CD4-positive, alpha-beta T cell treated with Interleukin-12 subunit alpha and Interleukin-12 subunit beta, for 1 hour (primary cell): ENCODE data around the gene DNAJC28.
"Not testable (repeated sequence)": the region's sequence is repeated elsewhere in the genome, so short reads cannot be mapped to it uniquely, and the experiment has no call there.

Source experiments
- DNase-seq: peaks from one replicate; pipeline ENCODE4 v3.0.0-alpha.2; 2020

Gene DNAJC28, protein sequence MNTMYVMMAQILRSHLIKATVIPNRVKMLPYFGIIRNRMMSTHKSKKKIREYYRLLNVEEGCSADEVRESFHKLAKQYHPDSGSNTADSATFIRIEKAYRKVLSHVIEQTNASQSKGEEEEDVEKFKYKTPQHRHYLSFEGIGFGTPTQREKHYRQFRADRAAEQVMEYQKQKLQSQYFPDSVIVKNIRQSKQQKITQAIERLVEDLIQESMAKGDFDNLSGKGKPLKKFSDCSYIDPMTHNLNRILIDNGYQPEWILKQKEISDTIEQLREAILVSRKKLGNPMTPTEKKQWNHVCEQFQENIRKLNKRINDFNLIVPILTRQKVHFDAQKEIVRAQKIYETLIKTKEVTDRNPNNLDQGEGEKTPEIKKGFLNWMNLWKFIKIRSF

DNA sequence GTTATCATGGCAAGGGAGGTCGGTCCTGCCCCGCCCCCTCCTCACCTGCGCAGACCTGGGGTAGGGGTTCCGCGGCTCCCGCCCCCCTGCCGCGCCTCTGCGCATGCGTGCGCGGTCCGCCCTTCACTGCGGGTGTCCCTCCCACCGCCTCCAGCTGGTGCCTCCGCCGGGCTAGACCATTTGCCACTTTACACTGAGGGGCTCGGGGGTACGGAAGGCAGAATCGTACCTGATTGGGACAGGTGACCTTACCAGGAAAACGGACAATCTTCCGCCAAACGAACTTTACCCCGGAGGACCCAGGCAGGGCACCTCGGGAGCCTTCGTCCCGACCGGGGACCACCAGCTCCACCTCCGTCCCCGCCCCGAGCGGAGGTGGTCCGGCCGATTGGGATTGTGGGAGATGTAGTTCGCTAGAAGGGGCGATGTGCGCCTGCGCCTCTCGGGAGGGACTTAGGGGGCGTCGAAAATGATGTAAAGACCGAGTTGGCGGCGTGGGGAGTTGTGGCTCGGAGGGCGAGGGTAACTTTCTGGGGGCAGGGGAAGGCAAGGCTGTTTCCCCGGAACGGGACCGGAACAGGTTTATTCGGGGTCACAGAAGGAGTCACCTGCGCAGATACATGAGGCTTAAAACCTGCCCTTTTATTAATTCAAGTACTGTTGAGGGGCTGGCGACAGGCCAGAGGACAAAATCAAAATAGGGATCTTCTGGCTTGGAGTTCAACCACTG lies at the start of gene DNAJC28:
TSS of gene DNAJC28 (minus strand) at position 344 of the 730 bp plus-strand sequence. CDS start 2,323 bp downstream, outside the sequence.
- DNase-seq = peak; percentile 95

DNA sequence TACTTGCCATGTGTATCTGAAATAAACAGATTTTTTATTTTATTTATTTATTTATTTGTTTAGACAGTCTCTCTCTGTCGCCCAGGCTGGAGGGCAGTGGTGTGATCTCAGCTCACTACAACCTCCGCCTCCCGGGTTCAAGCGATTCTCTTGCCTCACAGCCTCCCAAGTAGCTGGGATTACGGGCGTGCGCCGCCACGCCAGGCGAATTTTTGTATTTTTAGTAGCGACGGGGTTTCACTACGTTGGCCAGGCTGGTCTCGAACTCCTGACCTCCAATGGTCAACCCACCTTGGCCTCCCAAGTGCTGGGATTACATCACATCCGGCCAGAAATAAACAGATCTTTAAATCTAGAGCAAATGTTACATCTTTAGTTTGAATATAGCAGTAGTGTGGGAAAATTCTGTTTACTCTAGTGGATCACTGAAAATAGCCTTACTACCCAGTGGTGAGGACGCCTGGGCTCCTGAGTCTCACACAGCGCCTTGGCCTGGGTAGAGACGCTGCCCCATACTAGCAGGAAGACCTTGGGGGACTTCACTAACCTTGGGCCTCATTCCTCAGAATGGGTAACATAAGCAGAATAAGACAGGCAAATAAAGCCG lies 49.7 kb upstream of the DNAJC28 start:
- peak; percentile 10 for DNase-seq

DNA sequence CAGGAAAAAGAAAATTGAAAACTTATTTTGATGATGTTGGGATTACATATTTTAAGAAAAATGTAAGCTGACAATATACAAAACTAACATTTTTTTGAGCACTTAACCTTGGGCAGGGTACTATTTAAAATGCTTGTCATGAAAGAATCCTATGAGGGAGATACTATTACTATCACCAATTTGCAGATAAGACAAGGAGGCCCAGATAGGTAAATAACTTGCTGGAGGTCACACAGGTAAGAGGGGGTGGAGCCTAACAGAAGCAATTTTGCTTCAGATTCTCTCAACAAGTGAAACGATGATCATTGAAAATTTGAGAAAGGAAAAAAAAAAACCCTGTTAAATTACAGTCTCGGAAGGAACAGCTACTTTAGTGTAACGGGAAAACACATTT lies 49.2 kb upstream of the DNAJC28 start:
- DNase-seq = no peak

DNA sequence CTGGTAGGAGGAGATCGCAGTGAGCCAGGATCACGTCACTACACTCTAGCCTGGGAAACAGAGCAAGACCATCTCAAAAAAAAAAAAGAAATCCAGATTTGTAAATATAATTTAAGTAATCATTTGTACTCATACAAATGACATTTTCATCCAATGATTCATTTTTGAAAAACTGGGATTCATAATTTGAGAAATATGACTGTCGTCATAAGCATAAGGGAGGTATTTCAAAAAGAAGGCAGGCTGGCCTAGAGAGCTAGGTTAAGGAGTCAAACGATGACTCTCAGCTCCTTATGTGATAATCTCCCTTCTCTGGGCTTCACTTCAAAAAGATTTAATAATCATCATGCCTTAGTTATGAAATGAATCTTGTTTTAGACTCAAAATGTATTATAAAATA lies 48.1 kb upstream of the DNAJC28 start:
- no peak for DNase-seq

DNA sequence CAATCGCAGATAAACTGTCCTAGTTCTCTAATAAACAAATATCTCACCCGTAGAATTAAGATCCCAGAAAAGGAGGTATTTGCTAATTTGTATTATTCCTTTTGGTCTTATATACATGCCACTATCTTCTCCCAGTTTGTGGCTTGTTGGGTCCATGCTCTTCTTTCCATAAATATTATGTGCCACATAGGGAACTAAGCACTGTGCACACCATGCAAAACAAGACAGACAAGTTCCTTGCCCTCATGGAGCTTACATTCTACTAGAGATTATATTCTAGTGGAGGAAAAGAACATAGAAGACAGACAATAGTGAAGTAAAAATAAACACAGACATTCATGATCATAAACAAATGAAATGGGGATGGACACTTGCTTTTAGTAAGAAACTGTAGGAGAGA lies 45.7 kb upstream of the DNAJC28 start:
- no peak for DNase-seq

DNA sequence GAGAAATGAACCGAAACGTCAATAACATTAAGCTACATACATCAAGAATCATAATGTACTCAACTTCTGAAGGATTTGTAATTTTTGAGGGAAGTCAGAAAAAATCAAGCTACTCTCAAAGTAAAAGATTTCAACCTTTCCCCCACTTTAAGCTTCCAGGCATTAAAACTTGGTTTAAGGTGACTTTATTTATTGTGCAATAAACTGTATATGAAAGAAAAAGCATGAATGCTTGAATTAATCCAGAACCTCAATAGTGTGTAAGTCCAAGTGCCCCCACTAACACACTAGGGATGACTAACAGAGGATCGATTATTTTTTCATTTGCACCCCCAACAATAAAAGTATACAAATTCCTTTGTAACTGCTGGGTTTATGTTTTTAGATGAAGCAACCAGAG lies 39.5 kb upstream of the DNAJC28 start:
- no peak for DNase-seq

DNA sequence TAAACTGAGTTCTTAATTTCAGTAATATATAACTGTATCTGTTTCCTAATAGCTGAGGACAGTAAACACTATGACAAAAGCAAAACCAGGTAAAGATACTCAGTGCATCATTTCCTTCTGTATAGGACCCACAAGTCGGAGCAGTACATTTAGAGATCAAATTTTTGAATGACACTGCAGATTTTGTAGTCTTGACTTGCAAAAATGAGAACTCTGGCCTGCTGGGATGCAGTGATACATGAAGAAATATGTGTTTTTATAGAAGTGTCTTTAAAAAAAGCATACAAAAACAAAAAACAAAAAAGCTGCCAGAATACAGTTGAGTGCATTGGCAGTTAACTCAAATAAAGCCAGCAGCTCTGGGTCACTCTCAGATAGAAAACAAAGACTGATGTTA lies 31.4 kb upstream of the DNAJC28 start:
- DNase-seq = no peak

DNA sequence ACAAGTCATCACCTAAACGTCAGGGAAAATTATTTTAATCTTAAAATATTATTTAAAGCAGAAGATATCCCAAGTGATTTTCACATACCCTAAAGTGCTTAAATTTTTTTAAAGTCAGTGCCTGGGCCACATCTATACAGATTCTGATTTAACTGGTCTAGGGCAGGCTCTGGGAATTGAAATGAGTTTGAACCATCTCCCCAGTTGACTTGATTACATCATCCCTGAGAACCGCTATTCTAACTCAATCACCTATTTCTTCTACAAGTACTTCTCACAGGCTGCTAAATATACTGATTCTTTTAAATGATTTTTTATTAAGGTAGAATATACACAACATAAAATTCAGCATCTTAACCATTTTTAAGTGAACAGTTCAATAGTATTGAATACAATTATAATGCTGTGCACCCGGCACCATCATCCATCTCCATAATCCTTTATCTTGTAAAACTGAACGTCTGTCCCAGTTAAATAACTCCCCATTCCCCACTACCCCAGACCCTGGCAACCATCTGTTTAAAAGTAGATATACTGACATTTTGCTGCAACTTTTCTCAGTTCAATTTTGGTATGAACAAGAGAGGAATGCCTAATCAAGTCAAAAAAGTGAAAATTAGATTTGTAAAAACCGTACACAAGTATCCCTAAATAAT lies 30.9 kb upstream of the DNAJC28 start:
- DNase-seq = no peak

DNA sequence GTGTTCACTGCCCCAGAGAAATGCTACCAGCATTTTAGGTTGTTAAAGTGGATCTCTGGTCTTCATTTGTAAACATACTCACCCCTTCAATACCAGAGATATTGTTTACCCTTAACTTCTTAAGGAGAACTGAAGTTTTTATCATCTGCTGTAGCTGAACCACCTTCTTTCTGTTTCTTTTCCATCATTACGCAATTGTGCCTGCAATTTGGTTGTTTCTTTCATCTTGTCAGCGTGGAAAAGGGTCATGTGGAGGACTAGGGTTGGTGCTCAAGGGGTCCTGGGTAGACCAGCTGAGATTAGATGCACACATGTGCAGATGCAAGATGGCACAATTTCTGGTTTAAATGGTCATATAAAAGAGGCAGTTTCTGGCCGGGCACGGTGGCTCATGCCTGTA lies 27.4 kb upstream of the DNAJC28 start:
- no peak for DNase-seq

DNA sequence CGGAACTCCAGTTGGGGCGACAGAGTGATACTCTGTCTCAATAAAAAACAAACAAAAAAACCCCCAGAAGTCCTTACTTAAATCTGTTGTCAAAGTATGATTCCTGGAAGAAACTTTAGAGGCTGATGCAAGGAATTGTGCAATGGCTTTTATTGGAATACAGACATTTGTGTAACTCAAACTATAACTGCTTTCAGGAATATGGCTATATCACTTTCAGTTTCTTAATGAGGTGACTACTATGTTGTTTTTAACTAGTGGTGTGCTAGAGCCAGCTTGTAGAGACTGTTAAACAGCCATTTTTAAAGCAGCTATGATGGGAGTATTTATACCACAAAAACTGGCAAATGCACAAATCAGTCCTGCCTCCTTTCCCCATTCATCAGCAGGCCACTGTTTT lies 22.7 kb upstream of the DNAJC28 start:
- DNase-seq = no peak

DNA sequence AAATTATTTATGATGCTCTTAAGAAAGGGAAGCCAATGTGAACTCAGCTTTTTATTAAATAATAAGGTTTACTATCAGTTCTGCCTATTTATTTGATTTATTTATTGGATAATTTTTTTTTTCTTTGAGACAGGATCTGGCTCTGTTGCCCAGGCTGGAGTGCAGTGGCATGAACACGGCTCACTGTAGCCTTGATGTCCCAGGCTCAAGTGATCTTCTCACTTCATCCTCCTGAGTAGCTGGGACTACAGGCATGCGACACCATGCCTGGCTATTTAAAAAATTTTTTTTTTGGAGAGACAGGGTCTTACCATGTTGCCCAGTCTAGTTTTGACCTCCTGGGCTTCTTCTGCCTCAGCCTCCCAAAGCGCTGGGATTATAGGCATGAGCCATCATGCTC lies 21.0 kb upstream of the DNAJC28 start:
- DNase-seq = no peak

DNA sequence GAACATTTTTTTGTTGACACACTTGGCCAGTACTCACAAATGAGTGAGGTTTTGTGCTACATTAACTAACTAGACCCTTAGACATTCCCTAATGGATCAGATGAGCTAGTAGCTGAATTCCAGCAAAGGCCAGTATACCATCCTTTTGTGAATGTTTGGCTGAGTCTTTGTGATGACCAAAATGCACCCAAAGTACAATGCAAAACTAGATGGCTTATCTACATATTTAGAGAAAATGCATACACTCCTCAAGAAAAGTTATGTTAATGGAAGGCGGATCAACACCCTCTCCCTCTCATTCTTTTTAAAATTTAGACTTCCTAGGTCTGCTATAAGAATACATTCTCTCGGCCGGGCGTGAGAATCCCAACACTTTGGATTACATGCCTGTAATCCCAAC lies 20.1 kb upstream of the DNAJC28 start:
- no peak for DNase-seq

DNA sequence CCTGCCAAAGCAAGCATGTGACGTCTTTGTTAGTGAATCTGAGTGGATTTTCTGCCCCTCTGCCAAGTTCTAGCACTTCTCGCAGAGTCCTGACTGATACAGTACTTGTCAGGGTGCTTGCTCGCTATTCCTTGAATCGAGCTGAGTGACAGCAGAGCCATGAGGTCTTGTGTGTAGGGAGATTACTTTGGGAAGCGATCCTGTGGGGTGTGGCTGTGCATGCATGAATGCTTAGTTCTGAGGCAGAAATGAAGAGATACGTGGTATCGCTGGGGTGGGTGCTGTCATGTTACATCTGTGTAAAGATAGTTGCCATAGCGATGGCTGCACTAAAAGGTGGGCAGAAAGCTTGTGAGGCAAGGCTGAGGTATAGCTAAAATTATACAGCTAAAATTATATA lies 19.3 kb upstream of the DNAJC28 start:
- DNase-seq = no peak

DNA sequence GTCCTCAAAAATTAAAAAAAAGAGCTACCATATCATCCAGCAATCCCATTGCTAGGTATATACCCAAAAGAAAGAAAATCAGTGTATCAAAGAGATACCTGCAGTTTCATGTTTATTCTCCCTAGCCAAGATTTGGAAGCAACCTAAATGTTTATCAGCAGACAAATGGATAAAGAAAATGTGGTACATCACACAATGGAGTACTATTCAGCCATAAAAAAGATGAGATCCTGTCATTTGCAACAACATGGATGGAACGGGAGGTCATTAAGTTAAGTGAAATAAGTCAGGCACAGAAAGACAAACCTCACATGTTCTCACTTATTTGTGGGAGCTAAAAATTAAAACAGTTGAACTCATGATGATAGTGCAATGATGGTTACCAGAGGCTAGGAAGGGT lies 15.5 kb upstream of the DNAJC28 start:
- not testable (repeated sequence) for DNase-seq

DNA sequence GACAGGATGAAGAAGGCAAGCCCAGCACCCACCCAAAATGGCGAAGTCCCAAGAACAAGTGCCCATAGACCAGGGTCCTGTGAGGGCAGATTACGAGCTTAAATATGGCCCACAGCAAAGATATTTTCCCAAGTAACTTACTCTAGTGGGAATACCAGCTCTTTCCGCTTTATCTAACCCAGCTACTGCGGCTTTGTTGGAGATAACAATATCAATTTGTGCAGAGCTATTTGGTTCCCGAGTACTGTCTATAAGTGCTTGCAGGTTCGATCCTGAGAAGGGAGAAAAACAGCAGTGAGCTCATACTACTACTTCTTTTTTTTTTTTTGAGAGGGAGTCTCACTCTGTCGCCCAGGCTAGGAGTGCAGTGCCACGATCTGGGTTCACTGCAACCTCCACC lies 14.3 kb upstream of the DNAJC28 start:
- DNase-seq = no peak

DNA sequence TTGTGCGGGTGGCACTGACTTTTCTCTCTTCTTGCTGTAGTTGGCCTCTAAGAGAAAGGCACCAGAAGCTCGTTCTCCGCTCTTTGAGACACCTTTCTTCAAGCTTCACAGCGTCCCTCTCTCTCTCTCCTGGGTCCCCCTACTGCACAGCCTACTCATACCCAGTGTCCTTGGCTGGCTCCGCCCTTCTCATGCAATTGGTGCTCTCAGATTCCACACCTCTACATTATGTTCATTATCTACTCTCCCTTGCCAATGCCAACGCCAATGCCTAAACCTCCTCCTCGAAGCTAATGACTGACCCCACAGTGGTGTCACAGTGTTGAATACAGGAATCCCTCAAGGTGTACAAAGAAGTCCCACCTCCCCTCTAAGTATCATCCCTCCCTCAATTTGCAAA lies 4.8 kb upstream of the DNAJC28 start:
- DNase-seq = no peak

DNA sequence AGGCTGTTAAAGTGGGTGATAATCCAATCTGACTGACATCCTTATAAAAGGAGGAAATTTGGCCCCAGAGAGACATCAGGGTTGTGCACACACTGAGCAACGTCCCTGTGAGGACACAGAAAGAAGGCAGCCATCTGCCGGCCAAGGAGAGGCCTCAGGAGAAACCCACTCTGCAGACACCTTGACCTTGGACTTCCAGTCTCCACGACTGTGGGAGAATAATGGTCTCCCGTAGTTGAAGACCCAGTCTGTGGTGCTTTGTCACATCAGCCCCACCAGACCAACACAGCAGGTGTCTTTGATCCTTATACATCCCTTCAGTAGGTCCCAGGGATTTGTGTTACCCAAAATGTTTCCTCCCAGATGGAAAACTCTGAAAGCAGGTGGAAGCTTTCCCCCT lies 4.2 kb upstream of the DNAJC28 start:
- DNase-seq = no peak

DNA sequence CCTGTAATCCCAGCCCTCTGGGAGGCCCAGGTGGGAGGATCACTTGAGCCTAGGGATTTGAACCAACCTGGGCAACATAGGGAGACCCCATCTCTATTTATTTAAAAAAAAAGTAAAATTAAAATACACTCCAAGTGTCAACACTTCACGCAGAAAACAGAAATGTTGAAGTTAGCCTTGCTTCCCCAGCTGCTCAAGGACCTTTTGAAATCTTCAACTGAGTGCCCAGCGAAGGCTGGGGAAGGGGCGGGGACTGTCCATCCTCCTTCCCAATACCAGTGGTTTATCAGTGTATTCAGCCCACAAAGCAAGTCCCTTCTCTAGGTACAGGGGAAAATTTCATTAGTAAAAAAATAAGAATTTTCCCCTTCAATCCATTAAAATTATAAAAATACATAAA lies 2.2 kb upstream of the DNAJC28 start:
- DNase-seq = no peak

DNA sequence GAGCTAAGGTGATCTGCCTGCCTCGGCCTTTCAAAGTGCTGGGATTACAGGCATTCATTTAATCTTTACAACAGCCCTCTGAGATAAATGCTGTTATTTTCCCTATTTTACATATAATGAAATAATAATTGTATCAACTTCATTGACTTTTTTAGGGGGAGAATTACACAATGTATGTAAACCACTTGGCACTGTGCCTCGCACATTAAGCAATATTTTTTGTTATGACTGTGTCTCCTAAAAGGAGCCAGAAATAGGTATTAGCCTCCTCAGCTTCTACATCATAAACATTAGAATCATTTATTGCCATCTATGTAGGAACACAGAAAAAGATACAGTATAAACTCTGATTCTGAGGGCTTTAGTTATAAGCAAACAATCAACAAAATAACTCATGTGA lies 1.1 kb upstream of the DNAJC28 start:
- no peak for DNase-seq

DNA sequence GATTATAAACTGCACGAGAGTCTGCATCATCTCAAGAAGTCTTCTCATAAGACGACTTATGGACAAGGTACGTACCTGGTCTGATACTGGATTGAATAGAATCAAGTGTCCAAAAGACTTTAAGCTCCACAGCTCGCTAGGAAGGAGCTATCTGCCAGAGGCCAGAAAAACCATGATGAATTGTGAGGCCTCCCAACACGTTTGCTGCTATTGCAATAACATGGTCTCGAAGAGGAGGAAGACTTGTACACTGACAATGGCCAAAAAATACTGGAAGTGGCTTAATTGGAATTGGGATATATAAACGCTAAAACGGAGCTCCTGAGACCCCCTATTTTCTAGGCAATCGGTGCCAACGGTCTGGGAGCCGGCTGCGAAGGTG lies 534 bp downstream of the DNAJC28 start:
- no peak for DNase-seq

DNA sequence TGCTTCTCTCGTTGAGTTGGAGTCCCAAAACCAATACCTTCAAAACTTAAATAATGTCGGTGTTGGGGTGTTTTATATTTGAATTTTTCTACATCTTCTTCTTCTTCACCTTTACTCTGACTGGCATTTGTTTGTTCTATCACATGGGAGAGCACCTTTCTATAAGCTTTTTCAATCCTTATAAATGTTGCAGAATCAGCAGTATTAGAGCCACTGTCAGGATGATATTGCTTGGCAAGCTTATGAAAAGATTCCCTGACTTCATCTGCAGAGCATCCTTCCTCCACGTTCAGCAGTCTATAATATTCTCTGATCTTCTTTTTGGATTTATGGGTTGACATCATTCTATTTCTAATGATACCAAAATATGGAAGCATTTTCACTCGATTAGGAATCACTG lies 2.6 kb downstream of the DNAJC28 start:
- no peak for DNase-seq

DNA sequence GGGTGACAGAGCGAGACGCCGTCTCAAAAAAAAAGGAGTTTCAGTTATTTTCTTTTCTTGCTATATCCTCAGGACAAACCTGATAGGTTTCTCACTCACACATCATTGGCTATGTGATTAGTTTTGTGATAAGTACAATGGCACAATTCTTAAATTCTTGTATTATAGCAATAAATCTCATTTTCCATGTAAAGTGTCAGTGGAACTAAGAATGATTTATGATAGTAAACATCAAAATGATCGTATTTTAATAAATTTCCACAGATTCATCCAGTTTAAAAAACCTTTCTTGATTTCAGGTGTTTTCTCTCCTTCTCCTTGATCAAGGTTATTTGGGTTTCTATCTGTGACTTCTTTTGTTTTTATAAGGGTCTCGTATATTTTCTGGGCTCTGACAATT lies 3.5 kb downstream of the DNAJC28 start:
- no peak for DNase-seq

DNA sequence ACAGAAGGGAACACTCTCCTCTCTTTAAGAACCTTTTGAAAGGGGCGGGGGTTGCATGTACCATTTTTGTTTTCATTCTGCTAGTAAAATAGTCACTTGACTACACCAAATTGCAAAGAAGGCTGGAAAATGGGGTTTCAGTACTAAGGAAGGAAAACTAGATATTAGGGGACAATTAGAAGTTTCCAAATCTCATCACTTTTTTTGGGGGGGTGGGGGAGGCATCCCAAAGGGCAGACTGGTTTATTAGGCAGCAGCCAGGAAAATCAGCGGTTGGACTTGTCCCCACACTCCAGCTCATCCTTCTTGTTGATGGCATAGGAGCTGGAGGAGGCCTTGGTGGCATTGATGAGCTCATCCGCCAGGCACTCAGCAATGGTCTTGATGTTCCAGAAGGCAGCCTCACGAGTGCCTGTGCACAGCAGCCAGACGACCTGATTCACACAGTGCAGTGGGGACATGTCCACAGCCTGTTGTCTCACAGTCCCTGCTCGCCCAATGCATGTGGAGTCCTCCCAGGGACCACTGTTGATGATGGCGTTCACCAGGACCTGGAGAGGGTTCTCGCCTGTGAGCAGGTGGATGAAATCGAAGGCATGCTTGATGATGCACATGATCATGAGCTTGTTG lies 10.1 kb downstream of the DNAJC28 start:
- DNase-seq = no peak
